ENCODE data around the gene CERK.

GRCh38 chr22:46754826-46755225 is 16.8 kb upstream of the CERK start:
- TF ChIP-seq, protein P1, sequence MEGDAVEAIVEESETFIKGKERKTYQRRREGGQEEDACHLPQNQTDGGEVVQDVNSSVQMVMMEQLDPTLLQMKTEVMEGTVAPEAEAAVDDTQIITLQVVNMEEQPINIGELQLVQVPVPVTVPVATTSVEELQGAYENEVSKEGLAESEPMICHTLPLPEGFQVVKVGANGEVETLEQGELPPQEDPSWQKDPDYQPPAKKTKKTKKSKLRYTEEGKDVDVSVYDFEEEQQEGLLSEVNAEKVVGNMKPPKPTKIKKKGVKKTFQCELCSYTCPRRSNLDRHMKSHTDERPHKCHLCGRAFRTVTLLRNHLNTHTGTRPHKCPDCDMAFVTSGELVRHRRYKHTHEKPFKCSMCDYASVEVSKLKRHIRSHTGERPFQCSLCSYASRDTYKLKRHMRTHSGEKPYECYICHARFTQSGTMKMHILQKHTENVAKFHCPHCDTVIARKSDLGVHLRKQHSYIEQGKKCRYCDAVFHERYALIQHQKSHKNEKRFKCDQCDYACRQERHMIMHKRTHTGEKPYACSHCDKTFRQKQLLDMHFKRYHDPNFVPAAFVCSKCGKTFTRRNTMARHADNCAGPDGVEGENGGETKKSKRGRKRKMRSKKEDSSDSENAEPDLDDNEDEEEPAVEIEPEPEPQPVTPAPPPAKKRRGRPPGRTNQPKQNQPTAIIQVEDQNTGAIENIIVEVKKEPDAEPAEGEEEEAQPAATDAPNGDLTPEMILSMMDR (IDR thresholded peaks at IDR 0.05): no peak
- TF ChIP-seq POLR2AphosphoS5 (IDR thresholded peaks at IDR 0.05): no peak

All from esophagus muscularis mucosa (tissue), 3 donors.